HCT116 (cell line): Measurements from ENCODE around the gene TBC1D8. TPM values are rescaled to one million over a fixed set of nuclear protein-coding genes. Genes with fewer than 3 reads are reported as not detected.
A peak's percentile ranks its signal among the peaks of the same experiment; 100 is the strongest.

Experiments used
- ATAC-seq: fragments of 200-7000 bp; cut with Tn5 transposase; 2 replicates; pipeline ENCODE4 v1.9.1; 2020; ENCODE audit warnings: mild to moderate bottlenecking, moderate library complexity
- BruUV-seq: library from RNA; stranded (reverse); fragments of 400-500 nt; replicated peaks from 2 replicates; lab custom pipeline; 2021; lab: Mats Ljungman, UMichigan
- CTCF ChIA-PET: fragments of 300-600 bp; sonication (Branson Sonifier 250); formaldehyde crosslinking; loops from one replicate; lab custom pipeline; 2021; ENCODE audit warnings: antibody characterized with exemption; lab: Charles Lee
- POLR2A ChIA-PET: fragments of 300-600, 350-600 bp; sonication (Branson Sonifier 250); formaldehyde crosslinking; loops from one replicate; lab custom pipeline; 2021; ENCODE audit warnings: antibody characterized with exemption; lab: Charles Lee
- RAD21 ChIA-PET, 2 experiments: fragments of 300-600 bp; sonication (Branson Sonifier 250); formaldehyde crosslinking; loops; one replicate each; lab custom pipeline; 2023; ENCODE audit warnings: low total read pairs in 2 of 2; ENCODE audit not compliant: uncharacterized antibody in 2 of 2, unreplicated experiment in 2 of 2, low non-redundant PET in 1 of 2; lab: Charles Lee
- DNase-seq: peaks from one replicate; pipeline ENCODE4 v3.0.0-alpha.2; 2010; ENCODE audit warnings: low read depth, low spot score
- H2AFZ ChIP-seq: fragments of 200-600 bp; shearing (Covaris generic), sonication (generic); 2 replicates; pipeline ENCODE4 v1.6.1; 2017; ENCODE audit warnings: low read depth, mixed run types, mixed read lengths, antibody characterized with exemption, low read length; ENCODE audit not compliant: poor library complexity, severe bottlenecking
- H3K27ac ChIP-seq: 2 replicates; pipeline ENCODE4 v1.5.1; 2012; ENCODE audit warnings: low read depth, low read length
- H3K27me3 ChIP-seq: fragments of 200-600 bp; sonication (generic); 2 replicates; pipeline ENCODE4 v1.6.1; 2016; ENCODE audit warnings: mixed run types, low read length, mixed read lengths; ENCODE audit not compliant: insufficient read depth
- H3K36me3 ChIP-seq, 2 experiments: fragments of 200-500 bp in 1 of 2; fragments of 200-600 bp in 1 of 2; sonication (Bioruptor generic) in 1 of 2; sonication (generic) in 1 of 2; 2 replicates each; pipeline versions ENCODE4 v1.5.1 to v1.6.1; 2014 to 2016; ENCODE audit warnings: low read length in 2 of 2, inconsistent platforms in 1 of 2, mixed read lengths in 1 of 2, mixed run types in 1 of 2; ENCODE audit not compliant: insufficient read depth in 2 of 2, control insufficient read depth in 1 of 2
- H3K4me1 ChIP-seq, 2 experiments: fragments of 200-600 bp in 1 of 2; sonication (generic) in 1 of 2; 2 replicates each; pipeline versions ENCODE4 v1.5.1 to v1.6.1; 2012 to 2017; ENCODE audit warnings: low read length in 2 of 2, inconsistent platforms in 1 of 2, mild to moderate bottlenecking in 1 of 2, mixed read lengths in 1 of 2, mixed run types in 1 of 2, moderate library complexity in 1 of 2; ENCODE audit not compliant: insufficient read depth in 2 of 2, control insufficient read depth in 1 of 2
- H3K4me2 ChIP-seq: fragments of 200-600 bp; sonication (generic); 2 replicates; pipeline ENCODE4 v1.6.1; 2017; ENCODE audit warnings: mixed run types, low read length, mixed read lengths
- H3K4me3 ChIP-seq, 2 experiments: fragments of 200-600 bp in 1 of 2; sonication (generic) in 1 of 2; replicated peaks in 1 of 2; 2 replicates each; pipeline ENCODE4 v1.5.1; 2011 to 2016; ENCODE audit warnings: low read length in 2 of 2, control low read depth in 1 of 2, low read depth in 1 of 2, mild to moderate bottlenecking in 1 of 2, mixed read lengths in 1 of 2, mixed run types in 1 of 2
- H3K79me2 ChIP-seq: fragments of 200-600 bp; sonication (generic); 2 replicates; pipeline ENCODE4 v1.6.1; 2017; ENCODE audit warnings: mild to moderate bottlenecking, mixed run types, low read length, moderate library complexity, mixed read lengths; ENCODE audit not compliant: insufficient read depth
- H3K9ac ChIP-seq: fragments of 200-600 bp; sonication (generic); 2 replicates; pipeline ENCODE4 v1.6.1; 2016; ENCODE audit warnings: low read length, mixed read lengths
- H3K9me2 ChIP-seq: fragments of 200-600 bp; sonication (generic), shearing (Covaris generic); 2 replicates; pipeline ENCODE4 v1.6.1; 2017; ENCODE audit warnings: mixed run types, mild to moderate bottlenecking, moderate library complexity; ENCODE audit not compliant: insufficient read depth
- H3K9me3 ChIP-seq, 2 experiments: fragments of 200-500 bp in 1 of 2; fragments of 200-600 bp in 1 of 2; sonication (Bioruptor generic) in 1 of 2; sonication (generic) in 1 of 2; 2 replicates each; pipeline ENCODE4 v1.6.1; 2014 to 2017; ENCODE audit warnings: low read length in 2 of 2, mixed read lengths in 2 of 2, inconsistent platforms in 1 of 2, low read depth in 1 of 2, mild to moderate bottlenecking in 1 of 2, mixed run types in 1 of 2, moderate library complexity in 1 of 2; ENCODE audit not compliant: control insufficient read depth in 1 of 2, insufficient read depth in 1 of 2
- H4K20me1 ChIP-seq: fragments of 200-600 bp; sonication (generic), shearing (Covaris generic); 2 replicates; pipeline ENCODE4 v1.6.1; 2017; ENCODE audit warnings: mixed run types, mild to moderate bottlenecking, moderate library complexity; ENCODE audit not compliant: insufficient read depth
- CEBPB ChIP-seq: IDR thresholded peaks from 2 replicates; pipeline ENCODE4 v1.6.1; 2012; ENCODE audit warnings: low read depth
- EZH2 ChIP-seq: fragments of 200-600 bp; sonication (generic); IDR thresholded peaks from 2 replicates; pipeline ENCODE4 v1.6.1; 2017; ENCODE audit warnings: antibody characterized with exemption, mixed run types
- EZH2phosphoT487 ChIP-seq: fragments of 200-600 bp; IDR thresholded peaks from 2 replicates; pipeline ENCODE4 v1.6.1; 2018; ENCODE audit warnings: antibody characterized with exemption, borderline replicate concordance
- SP1 ChIP-seq: IDR thresholded peaks from 2 replicates; pipeline ENCODE4 v1.6.1; 2012; ENCODE audit warnings: low read depth
- TCF7L2 ChIP-seq: IDR thresholded peaks from 2 replicates; pipeline ENCODE4 v1.7.0; 2011; ENCODE audit warnings: borderline replicate concordance, inconsistent platforms; ENCODE audit not compliant: insufficient read depth, insufficient read length; ENCODE audit errors: extremely low read depth
- YY1 ChIP-seq: IDR thresholded peaks from 2 replicates; pipeline ENCODE4 v1.6.1; 2011; ENCODE audit warnings: low read length, low read depth, moderate library complexity, mild to moderate bottlenecking; ENCODE audit not compliant: insufficient replicate concordance; ENCODE audit errors: extremely low read depth
- ZFX ChIP-seq: fragments of 450-650 bp; IDR thresholded peaks from 2 replicates; pipeline ENCODE4 v1.6.1; 2017
- ZNF274 ChIP-seq: fragments of 200-500 bp; sonication (Bioruptor generic); IDR thresholded peaks from 2 replicates; pipeline ENCODE4 v1.6.1; 2014; ENCODE audit warnings: mild to moderate bottlenecking, low read depth, low read length, inconsistent platforms
- intact Hi-C: fragments of 100-400 bp; cut with micrococcal nuclease; formaldehyde crosslinking; loops from 2 replicates; pipeline ENCODE4 v1.10.0; 2022
- total RNA-seq: library from RNA; stranded (reverse); gene quantifications from one replicate; pipeline ENCODE4 v1.2.1, GENCODE V29; 2021; ENCODE audit not compliant: unreplicated experiment
- TF ChIP-seq, protein P1 (sequence below): IDR thresholded peaks from 2 replicates; pipeline ENCODE4 v1.6.1; 2011; ENCODE audit warnings: mild to moderate bottlenecking, low read length, moderate library complexity; ENCODE audit not compliant: insufficient replicate concordance; ENCODE audit errors: extremely low read depth
- TF ChIP-seq, protein P2 (sequence below): IDR thresholded peaks from 2 replicates; pipeline ENCODE4 v1.6.1; 2012

The TBC1D8 gene
- total RNA-seq, 1 experiment from 2014 or later, result 44.0 TPM

DNA sequence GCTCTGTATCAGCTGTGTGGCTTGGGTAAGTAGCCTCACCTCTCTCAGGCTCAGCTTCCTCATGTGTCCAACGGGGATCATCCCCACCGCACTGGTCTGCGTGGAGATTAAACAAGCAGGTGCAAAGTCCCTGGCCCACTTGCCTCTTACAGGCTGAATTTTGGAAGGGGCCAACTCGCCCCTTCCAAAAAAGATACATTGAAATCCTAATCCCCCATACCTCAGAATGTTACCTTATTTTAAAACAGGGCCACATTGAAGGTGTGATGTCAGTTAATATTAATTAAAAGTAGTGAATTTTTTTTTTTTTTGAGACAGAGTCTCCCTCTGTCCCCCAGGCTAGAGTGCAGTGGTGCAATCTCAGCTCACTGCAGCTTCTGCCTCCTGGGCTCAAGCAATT, 34.8 kb downstream of the TBC1D8 start:
- CTCF ChIA-PET, result no interaction called here
- no peaks in the 10 kb centered on the region for H3K9me3 ChIP-seq
- H3K9ac ChIP-seq, result no peak overlapping the region
- intact Hi-C loops, result no loop called here
- no peak overlapping the region for H2AFZ ChIP-seq
- H3K4me2 ChIP-seq, result no peak overlapping the region
- H3K4me3 ChIP-seq, result no peak overlapping the region
- POLR2A ChIA-PET, result no interaction called here
- TF ChIP-seq YY1 (no peak), CEBPB (no peak), EZH2phosphoT487 (no peak), TCF7L2 (no peak)
- TF ChIP-seq, protein P1, sequence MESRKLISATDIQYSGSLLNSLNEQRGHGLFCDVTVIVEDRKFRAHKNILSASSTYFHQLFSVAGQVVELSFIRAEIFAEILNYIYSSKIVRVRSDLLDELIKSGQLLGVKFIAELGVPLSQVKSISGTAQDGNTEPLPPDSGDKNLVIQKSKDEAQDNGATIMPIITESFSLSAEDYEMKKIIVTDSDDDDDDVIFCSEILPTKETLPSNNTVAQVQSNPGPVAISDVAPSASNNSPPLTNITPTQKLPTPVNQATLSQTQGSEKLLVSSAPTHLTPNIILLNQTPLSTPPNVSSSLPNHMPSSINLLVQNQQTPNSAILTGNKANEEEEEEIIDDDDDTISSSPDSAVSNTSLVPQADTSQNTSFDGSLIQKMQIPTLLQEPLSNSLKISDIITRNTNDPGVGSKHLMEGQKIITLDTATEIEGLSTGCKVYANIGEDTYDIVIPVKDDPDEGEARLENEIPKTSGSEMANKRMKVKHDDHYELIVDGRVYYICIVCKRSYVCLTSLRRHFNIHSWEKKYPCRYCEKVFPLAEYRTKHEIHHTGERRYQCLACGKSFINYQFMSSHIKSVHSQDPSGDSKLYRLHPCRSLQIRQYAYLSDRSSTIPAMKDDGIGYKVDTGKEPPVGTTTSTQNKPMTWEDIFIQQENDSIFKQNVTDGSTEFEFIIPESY, result no peak
- no peak overlapping the region for H3K27ac ChIP-seq
- RAD21 ChIA-PET, result interaction anchor here in 1 of 2 experiments (0.7 kb wide), 1 partner anchor 35 kb away, joined by 3 read pairs; the partner anchor contains the start of gene TBC1D8
- DNase-seq (no peak), ATAC-seq (no peak)
- H3K4me1 ChIP-seq, result peaks cover 69 to 80% of the 10 kb centered on the region in 2 experiments
- no TSS peak for BruUV-seq
- H3K79me2 ChIP-seq, result peaks cover 84% of the 10 kb centered on the region
- H3K36me3 ChIP-seq, result no peaks in the 10 kb centered on the region
- H3K9me2 ChIP-seq, result no peaks in the 10 kb centered on the region
- no peaks in the 10 kb centered on the region for H3K27me3 ChIP-seq
- H4K20me1 ChIP-seq, result no peaks in the 10 kb centered on the region

DNA sequence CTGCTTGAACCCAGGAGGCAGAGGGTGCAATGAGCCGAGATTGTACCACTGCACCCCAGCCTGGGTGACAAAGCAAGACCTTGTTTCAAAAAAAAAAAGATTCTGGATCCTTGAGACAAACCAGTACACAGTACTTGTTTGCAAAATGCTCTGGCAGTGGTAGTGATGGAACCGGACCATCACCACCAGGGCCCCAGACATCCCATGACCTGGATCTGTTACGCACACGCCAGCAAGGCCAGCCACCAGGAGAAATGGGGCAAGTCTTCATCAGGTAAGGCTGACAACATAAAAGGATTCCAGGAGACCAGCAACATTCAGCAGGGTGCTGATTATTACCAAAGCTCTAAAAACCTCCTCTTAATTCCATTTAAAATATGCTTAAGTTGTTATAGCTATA, 35.5 kb downstream of the TBC1D8 start:
- CTCF ChIA-PET, result no interaction called here
- H3K4me2 ChIP-seq, result no peak overlapping the region
- H2AFZ ChIP-seq, result no peak overlapping the region
- intact Hi-C loops, result no loop called here
- no peak overlapping the region for H3K4me3 ChIP-seq
- TF ChIP-seq ZFX, result no peak
- TF ChIP-seq ZNF274, result no peak
- no peak for TF ChIP-seq CEBPB
- no peak for TF ChIP-seq SP1
- TF ChIP-seq, protein P2, sequence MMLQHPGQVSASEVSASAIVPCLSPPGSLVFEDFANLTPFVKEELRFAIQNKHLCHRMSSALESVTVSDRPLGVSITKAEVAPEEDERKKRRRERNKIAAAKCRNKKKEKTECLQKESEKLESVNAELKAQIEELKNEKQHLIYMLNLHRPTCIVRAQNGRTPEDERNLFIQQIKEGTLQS, result no peak
- no peak for TF ChIP-seq EZH2
- no peaks in the 10 kb centered on the region for H3K36me3 ChIP-seq
- H3K79me2 ChIP-seq, result peaks cover 87% of the 10 kb centered on the region
- POLR2A ChIA-PET, result no interaction called here
- BruUV-seq, result no TSS peak
- H4K20me1 ChIP-seq, result no peaks in the 10 kb centered on the region
- RAD21 ChIA-PET, result interaction anchor here in 1 of 2 experiments (0.7 kb wide), 1 partner anchor 35 kb away, joined by 3 read pairs; the partner anchor contains the start of gene TBC1D8
- no peak for ATAC-seq
- no peaks in the 10 kb centered on the region for H3K9me3 ChIP-seq
- H3K9ac ChIP-seq, result no peak overlapping the region
- peaks cover 65 to 79% of the 10 kb centered on the region in 2 experiments for H3K4me1 ChIP-seq
- no peaks in the 10 kb centered on the region for H3K9me2 ChIP-seq
- no peaks in the 10 kb centered on the region for H3K27me3 ChIP-seq
- DNase-seq, result no peak
- peak overlapping the region; percentile 7; the same call in 1 of the 2 replicates for H3K27ac ChIP-seq
